HEK293 (cell line): ENCODE results near the gene PACSIN3.
A peak's percentile ranks its signal among the peaks of the same experiment; 100 is the strongest.

Experiments used
- CTCF ChIA-PET: fragments of 350-600 bp; formaldehyde crosslinking; extraction: SDS; loops from one replicate; lab custom pipeline; 2021; ENCODE audit warnings: antibody characterized with exemption; lab: Yijun Ruan, JAX
- POLR2A ChIA-PET: fragments of 300-600 bp; formaldehyde crosslinking; extraction: SDS; loops from one replicate; lab custom pipeline; 2020; ENCODE audit warnings: antibody characterized with exemption, inconsistent platforms; lab: Yijun Ruan, JAX
- H3K27ac ChIP-seq: fragments of 200-500 bp; sonication (Bioruptor generic); 2 replicates; pipeline ENCODE4 v1.5.1; 2014; ENCODE audit warnings: low read depth, low read length, control low read depth, inconsistent platforms; ENCODE audit errors: extremely low read depth
- H3K36me3 ChIP-seq, 2 experiments: fragments of 200-500 bp in 1 of 2; sonication (Bioruptor generic) in 1 of 2; 1 replicate in 1 of 2; 2 replicates in 1 of 2; pipeline ENCODE4 v1.5.1; 2014 to 2017; ENCODE audit warnings: inconsistent platforms in 2 of 2, low read length in 2 of 2; ENCODE audit not compliant: control insufficient read depth in 2 of 2, insufficient read depth in 1 of 2
- H3K4me1 ChIP-seq: fragments of 200-500 bp; sonication (Bioruptor generic); 2 replicates; pipeline ENCODE4 v1.5.1; 2014; ENCODE audit warnings: mild to moderate bottlenecking, low read length, inconsistent platforms; ENCODE audit not compliant: control insufficient read depth, insufficient read depth
- H3K4me3 ChIP-seq: 2 replicates; pipeline ENCODE4 v1.5.1; 2011; ENCODE audit warnings: low read depth, mild to moderate bottlenecking, control low read depth, low read length, moderate library complexity
- H3K9me3 ChIP-seq: fragments of 200-500 bp; sonication (Bioruptor generic); 2 replicates; pipeline ENCODE4 v1.5.1; 2014; ENCODE audit warnings: low read depth, low read length, inconsistent platforms; ENCODE audit not compliant: control insufficient read depth, insufficient read depth
- BCL11A ChIP-seq: fragments of 450-650 bp; formaldehyde crosslinking; IDR thresholded peaks from 2 replicates; pipeline ENCODE4 v1.5.1; 2016; ENCODE audit warnings: low read depth, missing biosample characterization, missing genetic modification characterization
- CTCF ChIP-seq: fragments of 450-650 bp; formaldehyde crosslinking; IDR thresholded peaks from 2 replicates; pipeline ENCODE4 v1.5.1; 2016; ENCODE audit warnings: missing biosample characterization, missing genetic modification characterization
- KLF16 ChIP-seq: fragments of 450-650 bp; formaldehyde crosslinking; IDR thresholded peaks from 2 replicates; pipeline ENCODE4 v1.5.1; 2017; ENCODE audit warnings: missing biosample characterization, missing genetic modification characterization
- KLF17 ChIP-seq: fragments of 450-650 bp; formaldehyde crosslinking; IDR thresholded peaks from 2 replicates; pipeline ENCODE4 v1.5.1; 2016; ENCODE audit warnings: missing biosample characterization, missing genetic modification characterization
- PRDM4 ChIP-seq: fragments of 450-650 bp; formaldehyde crosslinking; IDR thresholded peaks from 2 replicates; pipeline ENCODE4 v1.5.1; 2017; ENCODE audit warnings: missing biosample characterization, missing genetic modification characterization
- SCRT2 ChIP-seq: fragments of 450-650 bp; formaldehyde crosslinking; IDR thresholded peaks from 2 replicates; pipeline ENCODE4 v1.5.1; 2016; ENCODE audit warnings: missing biosample characterization, missing genetic modification characterization
- SP7 ChIP-seq: fragments of 450-650 bp; formaldehyde crosslinking; IDR thresholded peaks from 2 replicates; pipeline ENCODE4 v1.5.1; 2016; ENCODE audit warnings: missing biosample characterization, missing genetic modification characterization
- TSHZ1 ChIP-seq: fragments of 450-650 bp; formaldehyde crosslinking; IDR thresholded peaks from 2 replicates; pipeline ENCODE4 v1.5.1; 2016; ENCODE audit warnings: missing biosample characterization, missing genetic modification characterization, borderline replicate concordance
- ZFP41 ChIP-seq: fragments of 450-650 bp; formaldehyde crosslinking; IDR thresholded peaks from 2 replicates; pipeline ENCODE4 v1.5.1; 2016; ENCODE audit warnings: missing biosample characterization, missing genetic modification characterization, borderline replicate concordance
- ZIC2 ChIP-seq: fragments of 450-650 bp; formaldehyde crosslinking; IDR thresholded peaks from 2 replicates; pipeline ENCODE4 v1.5.1; 2016; ENCODE audit warnings: missing biosample characterization, missing genetic modification characterization
- ZNF140 ChIP-seq: fragments of 450-650 bp; formaldehyde crosslinking; IDR thresholded peaks from 2 replicates; pipeline ENCODE4 v1.5.1; 2016; ENCODE audit warnings: missing biosample characterization, missing genetic modification characterization
- ZNF174 ChIP-seq: fragments of 450-650 bp; formaldehyde crosslinking; IDR thresholded peaks from 2 replicates; pipeline ENCODE4 v1.5.0; 2017; ENCODE audit warnings: missing biosample characterization, mild to moderate bottlenecking, missing genetic modification characterization
- ZNF184 ChIP-seq: fragments of 450-650 bp; IDR thresholded peaks from 2 replicates; pipeline ENCODE4 v1.5.1; 2018; ENCODE audit warnings: missing biosample characterization, mild to moderate bottlenecking, missing genetic modification characterization
- ZNF610 ChIP-seq: fragments of 450-650 bp; formaldehyde crosslinking; IDR thresholded peaks from 2 replicates; pipeline ENCODE4 v1.5.1; 2016; ENCODE audit warnings: missing biosample characterization, missing genetic modification characterization, borderline replicate concordance
- ZNF624 ChIP-seq: fragments of 450-650 bp; formaldehyde crosslinking; IDR thresholded peaks from 2 replicates; pipeline ENCODE4 v1.5.1; 2017; ENCODE audit warnings: missing biosample characterization, missing genetic modification characterization
- ZNF654 ChIP-seq: fragments of 450-650 bp; formaldehyde crosslinking; IDR thresholded peaks from 2 replicates; pipeline ENCODE4 v1.5.1; 2016; ENCODE audit warnings: low read depth, missing biosample characterization, missing genetic modification characterization
- ZNF768 ChIP-seq: fragments of 450-650 bp; formaldehyde crosslinking; IDR thresholded peaks from 2 replicates; pipeline ENCODE4 v1.5.1; 2018; ENCODE audit warnings: missing biosample characterization, mild to moderate bottlenecking, missing genetic modification characterization
- ZNF791 ChIP-seq: fragments of 450-650 bp; formaldehyde crosslinking; IDR thresholded peaks from 2 replicates; pipeline ENCODE4 v1.5.1; 2016; ENCODE audit warnings: missing biosample characterization, missing genetic modification characterization
- ZNF830 ChIP-seq: fragments of 450-650 bp; IDR thresholded peaks from 2 replicates; pipeline ENCODE4 v1.5.0; 2018; ENCODE audit warnings: missing biosample characterization, missing genetic modification characterization, low read depth, mild to moderate bottlenecking, moderate library complexity
- ZSCAN30 ChIP-seq: fragments of 450-650 bp; IDR thresholded peaks from 2 replicates; pipeline ENCODE4 v1.5.1; 2018; ENCODE audit warnings: missing biosample characterization, mild to moderate bottlenecking, missing genetic modification characterization, moderate library complexity

PACSIN3 gene

GRCh38 chr11:47161134-47161854, 24.9 kb downstream of the PACSIN3 start:
- no peak overlapping the region for H3K4me3 ChIP-seq
- ChIA-PET CTCF (interaction anchor here (0.6 to 2.4 kb wide), 26 partner anchors 8 to 346 kb away, joined by 3 to 20 read pairs (median 4); no protein-coding TSS in a partner anchor), POLR2A (interaction anchor here (0.5 to 1.0 kb wide), 2 partner anchors 91 to 194 kb away, joined by 3 read pairs; no protein-coding TSS in a partner anchor)
- peak; percentile 42 for TF ChIP-seq CTCF (tag by site-specific recombination)
- TF ChIP-seq ZNF654: peak; percentile 49
- TF ChIP-seq ZSCAN30: no peak
- TF ChIP-seq, all 188 proteins: peak for 2
- Histone ChIP-seq H3K36me3 (peaks cover 0 to 70% of the 10 kb centered on the region in 2 experiments; a peak in 2 of 3 replicates), H3K4me1 (no peaks in the 10 kb centered on the region), H3K9me3 (no peaks in the 10 kb centered on the region), H3K27ac (no peak overlapping the region)

GRCh38 chr11:47160753-47161133, 25.5 kb downstream of the PACSIN3 start:
- ChIA-PET CTCF (interaction anchor here (0.6 to 1.1 kb wide), 16 partner anchors 14 to 345 kb away, joined by 3 to 7 read pairs (median 4); no protein-coding TSS in a partner anchor), POLR2A (interaction anchor here (1.0 kb wide), 1 partner anchor 194 kb away, joined by 3 read pairs; no protein-coding TSS in a partner anchor)
- Histone ChIP-seq H3K27ac (no peak overlapping the region), H3K4me1 (no peaks in the 10 kb centered on the region), H3K9me3 (no peaks in the 10 kb centered on the region), H3K36me3 (peaks cover 0 to 66% of the 10 kb centered on the region in 2 experiments; a peak in 2 of 3 replicates), H3K4me3 (no peak overlapping the region)
- TF ChIP-seq SP7 (tag by site-specific recombination) (no peak), ZNF791 (no peak), BCL11A (tag by site-specific recombination) (no peak)

GRCh38 chr11:47158242-47158641, 28.0 kb downstream of the PACSIN3 start:
- no peaks in the 10 kb centered on the region for H3K4me1 ChIP-seq
- TF ChIP-seq ZIC2 (tag by site-specific recombination): no peak
- TF ChIP-seq ZNF184 (tag by site-specific recombination): no peak
- no peak for TF ChIP-seq TSHZ1
- no peak for TF ChIP-seq ZNF610 (tag by site-specific recombination)
- TF ChIP-seq ZNF174 (tag by site-specific recombination): no peak
- no peak for TF ChIP-seq ZNF140 (tag by site-specific recombination)
- TF ChIP-seq KLF16 (tag by site-specific recombination): no peak
- no peak for TF ChIP-seq ZNF768 (tag by site-specific recombination)
- no peak for TF ChIP-seq PRDM4 (tag by site-specific recombination)
- TF ChIP-seq SCRT2 (tag by site-specific recombination): no peak
- no peak for TF ChIP-seq ZNF830
- no peak for TF ChIP-seq ZFP41 (tag by site-specific recombination)
- no peak for TF ChIP-seq KLF17 (tag by site-specific recombination)
- TF ChIP-seq ZNF624: no peak
- H3K36me3 ChIP-seq: peaks cover 0 to 47% of the 10 kb centered on the region in 2 experiments; a peak in 2 of 3 replicates
- H3K27ac ChIP-seq: no peak overlapping the region
- no peaks in the 10 kb centered on the region for H3K9me3 ChIP-seq
- H3K4me3 ChIP-seq: no peak overlapping the region
- ChIA-PET POLR2A (no interaction called here), CTCF (interaction anchor here (0.6 to 0.9 kb wide), 4 partner anchors 32 to 252 kb away, joined by 3 to 5 read pairs (median 3); no protein-coding TSS in a partner anchor)
